Activated CD8-positive, alpha-beta memory T cell treated with anti-CD3 and anti-CD28 coated beads for 36 hours (primary cell): ENCODE results near the gene MTERF4. TPM values are rescaled to one million over a fixed set of nuclear protein-coding genes. Genes with fewer than 3 reads are reported as not detected.

Experiments
- CTCF ChIA-PET: fragments of 350-600 bp; sonication (Branson Sonifier 250); formaldehyde crosslinking; loops from one replicate; lab custom pipeline; 2021; ENCODE audit warnings: antibody characterized with exemption; lab: Charles Lee
- POLR2A ChIA-PET: fragments of 350-600 bp; sonication (Branson Sonifier 250); formaldehyde crosslinking; loops from one replicate; lab custom pipeline; 2021; ENCODE audit warnings: antibody characterized with exemption; lab: Charles Lee
- total RNA-seq, 2 experiments: library from RNA; stranded (reverse); gene quantifications; one replicate each; pipeline ENCODE4 v1.2.3, GENCODE V29; 2021

Gene MTERF4
- total RNA-seq = 10 to 100 TPM; 41.3 to 41.4 TPM

GRCh38 chr2:241102239-241102803 lies at the start of gene MTERF4:
MTERF4 (minus strand) TSS chr2:241102287; CDS start chr2:241102273, 14 bp downstream.
- ChIA-PET CTCF (no interaction called here), POLR2A (interaction anchor here (1.1 to 2.2 kb wide), 5 partner anchors 9 to 516 kb away, joined by 3 to 13 read pairs (median 5); partner anchors contain the start of genes CAPN10 and PASK)

GRCh38 chr2:241150660-241151530 lies 48.8 kb upstream of the MTERF4 start:
- POLR2A ChIA-PET = interaction anchor here (0.9 to 2.2 kb wide), 5 partner anchors 29 to 65 kb away, joined by 3 to 8 read pairs (median 6); no protein-coding TSS in a partner anchor

GRCh38 chr2:241149925-241150659 lies 48.0 kb upstream of the MTERF4 start, which contains the start of gene PPP1R7:
PPP1R7 (plus strand) TSS chr2:241150467; CDS start chr2:241150496, 29 bp downstream.
- CTCF ChIA-PET = interaction anchor here (0.6 to 2.0 kb wide), 8 partner anchors 37 to 694 kb away, joined by 3 to 9 read pairs (median 4); no protein-coding TSS in a partner anchor

More at GRCh38 chr2:241150660-241151530, 48.8 kb upstream of the MTERF4 start:
- CTCF ChIA-PET = interaction anchor here (0.8 to 2.0 kb wide), 8 partner anchors 38 to 293 kb away, joined by 3 to 9 read pairs (median 4); no protein-coding TSS in a partner anchor

GRCh38 chr2:241149675-241149924 lies 47.5 kb upstream of the MTERF4 start:
- CTCF ChIA-PET = interaction anchor here (0.6 to 2.0 kb wide), 5 partner anchors 37 to 695 kb away, joined by 3 to 9 read pairs (median 4); no protein-coding TSS in a partner anchor
- POLR2A ChIA-PET = interaction anchor here (0.6 to 2.2 kb wide), 7 partner anchors 23 to 108 kb away, joined by 3 to 8 read pairs (median 6); partner anchors contain the start of gene MTERF4

More at GRCh38 chr2:241149925-241150659, 48.0 kb upstream of the MTERF4 start, which contains the start of gene PPP1R7:
- POLR2A ChIA-PET = interaction anchor here (0.6 to 2.2 kb wide), 8 partner anchors 24 to 108 kb away, joined by 3 to 8 read pairs (median 4); partner anchors contain the start of gene MTERF4

- POLR2A ChIA-PET = interaction anchor here (0.8 to 2.2 kb wide), 5 partner anchors 23 to 67 kb away, joined by 3 to 8 read pairs (median 6); partner anchors contain the start of gene MTERF4
- CTCF ChIA-PET = interaction anchor here (1.3 to 2.0 kb wide), 4 partner anchors 36 to 71 kb away, joined by 4 to 9 read pairs (median 4); no protein-coding TSS in a partner anchor
Observed at GRCh38 chr2:241148891-241149674, 47.0 kb upstream of the MTERF4 start, which contains the start of gene PASK. PASK (minus strand) TSS chr2:241149472; CDS start chr2:241143032, 6,440 bp downstream.

GRCh38 chr2:241148239-241148638 lies 46.2 kb upstream of the MTERF4 start:
- CTCF ChIA-PET = no interaction called here
- POLR2A ChIA-PET = no interaction called here

- CTCF ChIA-PET = interaction anchor here (1.0 kb wide), 1 partner anchor 69 kb away, joined by 5 read pairs; no protein-coding TSS in a partner anchor
- POLR2A ChIA-PET = no interaction called here
Observed at GRCh38 chr2:241147336-241147735, 45.2 kb upstream of the MTERF4 start.

GRCh38 chr2:241146286-241146685 lies 44.2 kb upstream of the MTERF4 start:
- CTCF ChIA-PET = interaction anchor here (1.0 kb wide), 1 partner anchor 68 kb away, joined by 5 read pairs; no protein-coding TSS in a partner anchor

GRCh38 chr2:241142593-241142992 lies 40.5 kb upstream of the MTERF4 start:
- ChIA-PET POLR2A (no interaction called here), CTCF (interaction anchor here (0.9 kb wide), 1 partner anchor 19 kb away, joined by 3 read pairs; no protein-coding TSS in a partner anchor)

More at GRCh38 chr2:241146286-241146685, 44.2 kb upstream of the MTERF4 start:
- POLR2A ChIA-PET = no interaction called here

- ChIA-PET POLR2A (no interaction called here), CTCF (no interaction called here)
Observed at GRCh38 chr2:241142063-241142462, 40.0 kb upstream of the MTERF4 start.

GRCh38 chr2:241141214-241141770 lies 39.2 kb upstream of the MTERF4 start:
- CTCF ChIA-PET = no interaction called here

GRCh38 chr2:241140445-241140840 lies 38.4 kb upstream of the MTERF4 start:
- CTCF ChIA-PET = no interaction called here

More at GRCh38 chr2:241141214-241141770, 39.2 kb upstream of the MTERF4 start:
- POLR2A ChIA-PET = no interaction called here

GRCh38 chr2:241139531-241140444 lies 37.7 kb upstream of the MTERF4 start:
- CTCF ChIA-PET = no interaction called here
- POLR2A ChIA-PET = no interaction called here

More at GRCh38 chr2:241140445-241140840, 38.4 kb upstream of the MTERF4 start:
- POLR2A ChIA-PET = no interaction called here

- ChIA-PET CTCF (no interaction called here), POLR2A (no interaction called here)
Observed at GRCh38 chr2:241138471-241138870, 36.4 kb upstream of the MTERF4 start.

GRCh38 chr2:241137276-241138190 lies 35.4 kb upstream of the MTERF4 start:
- POLR2A ChIA-PET = no interaction called here
- CTCF ChIA-PET = no interaction called here
